HG02870 (cell line): Measurements from ENCODE around the gene SNX32.

Experiments
- ATAC-seq: cut with Tn5 transposase; IDR thresholded peaks from one replicate; pipeline ENCODE4 v1.9.1; 2021; ENCODE audit warnings: mild to moderate bottlenecking, moderate library complexity; ENCODE audit not compliant: unreplicated experiment

Gene SNX32

GRCh38 chr11:65796726-65797601 is 36.8 kb upstream of the SNX32 start:
- no peak for ATAC-seq

GRCh38 chr11:65797711-65798110 is 36.1 kb upstream of the SNX32 start:
- ATAC-seq, result no peak

- no peak for ATAC-seq
Observed at GRCh38 chr11:65798882-65799281, 34.9 kb upstream of the SNX32 start.

- no peak for ATAC-seq
Observed at GRCh38 chr11:65801153-65801987, 32.4 kb upstream of the SNX32 start.

- ATAC-seq, result peak; percentile 80
Observed at GRCh38 chr11:65802841-65803240, 30.9 kb upstream of the SNX32 start.

GRCh38 chr11:65803797-65804492 is 29.8 kb upstream of the SNX32 start:
- ATAC-seq, result no peak

- no peak for ATAC-seq
Observed at GRCh38 chr11:65806979-65807378, 26.8 kb upstream of the SNX32 start.

- ATAC-seq, result no peak
Observed at GRCh38 chr11:65808744-65809341, 24.9 kb upstream of the SNX32 start.

- ATAC-seq, result no peak
Observed at GRCh38 chr11:65809496-65809895, 24.3 kb upstream of the SNX32 start.

- no peak for ATAC-seq
Observed at GRCh38 chr11:65810046-65810868, 23.5 kb upstream of the SNX32 start.

GRCh38 chr11:65811764-65812475 is 21.8 kb upstream of the SNX32 start:
- ATAC-seq, result no peak

GRCh38 chr11:65814131-65814985 is 19.4 kb upstream of the SNX32 start:
- no peak for ATAC-seq

GRCh38 chr11:65814986-65815565 is 18.7 kb upstream of the SNX32 start:
- no peak for ATAC-seq

- ATAC-seq, result no peak
Observed at GRCh38 chr11:65816696-65817095, 17.1 kb upstream of the SNX32 start.

- no peak for ATAC-seq
Observed at GRCh38 chr11:65817312-65817834, 16.4 kb upstream of the SNX32 start.

GRCh38 chr11:65817835-65818680 is 15.7 kb upstream of the SNX32 start:
- ATAC-seq, result peak; percentile 78

GRCh38 chr11:65821107-65821506 is 12.7 kb upstream of the SNX32 start:
- no peak for ATAC-seq
